Sciatic nerve (tissue), 2 donors: ENCODE results near the gene C1orf159. TPM values are rescaled to one million over a fixed set of nuclear protein-coding genes. Genes with fewer than 3 reads are reported as not detected.
"Not testable (repeated sequence)": the region's sequence is repeated elsewhere in the genome, so short reads cannot be mapped to it uniquely, and the experiment has no call there.

ENCODE experiments used
- ATAC-seq: fragments of 200-7000 bp; cut with Tn5 transposase; one replicate; pipeline ENCODE4 v1.9.1; 2020; ENCODE audit warnings: mild to moderate bottlenecking, moderate library complexity
- DNase-seq: peaks from one replicate; pipeline ENCODE4 v3.0.0-alpha.2; 2020; ENCODE audit warnings: low spot score
- intact Hi-C: fragments of 100-400 bp; cut with DNase I; formaldehyde crosslinking; loops from one replicate; pipeline ENCODE4 v1.14.2; 2022
- total RNA-seq: library from RNA; stranded (reverse); fragmentation: NEBNext Ultra II Directional; extraction: Animal tissue kit (Norgen Biotek cat#: 25700); gene quantifications from one replicate; pipeline ENCODE4 v1.2.1, GENCODE V29; 2021
- donor health status: DM: no; HTN: no; CAD: no.
- donor health status: DM: no; HTN: no; CAD: no.

C1orf159 gene
- total RNA-seq, 1 donor from 2014 or later, result 12.0 TPM

- peak; percentile 44 for DNase-seq
- no peak for ATAC-seq
- intact Hi-C loops, result no loop called here
Measured at GRCh38 chr1:1087351-1088028, 28.4 kb downstream of the C1orf159 start.

- ATAC-seq (no peak), DNase-seq (no peak)
- intact Hi-C loops, result no loop called here
Measured at GRCh38 chr1:1086911-1087341, 29.0 kb downstream of the C1orf159 start.

- intact Hi-C loops, result no loop called here
- ATAC-seq (no peak), DNase-seq (peak; percentile 55)
Measured at GRCh38 chr1:1085911-1086841, 29.7 kb downstream of the C1orf159 start.

- ATAC-seq, result no peak
- intact Hi-C loops, result no loop called here
- DNase-seq, result peak; percentile 48
Measured at GRCh38 chr1:1085171-1085841, 30.6 kb downstream of the C1orf159 start.

GRCh38 chr1:1084372-1085170 is 31.3 kb downstream of the C1orf159 start:
- DNase-seq (peak; percentile 50), ATAC-seq (no peak)

GRCh38 chr1:1083416-1084371 is 32.2 kb downstream of the C1orf159 start:
- DNase-seq (no peak), ATAC-seq (no peak)
- intact Hi-C loops, result no loop called here

More at GRCh38 chr1:1084372-1085170, 31.3 kb downstream of the C1orf159 start:
- intact Hi-C loops, result no loop called here

- ATAC-seq (no peak), DNase-seq (no peak)
- intact Hi-C loops, result no loop called here
Measured at GRCh38 chr1:1082776-1083415, 33.0 kb downstream of the C1orf159 start.

- DNase-seq (no peak), ATAC-seq (no peak)
- intact Hi-C loops, result no loop called here
Measured at GRCh38 chr1:1082239-1082775, 33.6 kb downstream of the C1orf159 start.

GRCh38 chr1:1081311-1082238 is 34.3 kb downstream of the C1orf159 start:
- intact Hi-C loops, result no loop called here
- DNase-seq, result no peak

GRCh38 chr1:1080951-1081310 is 35.0 kb downstream of the C1orf159 start:
- ATAC-seq, result no peak
- intact Hi-C loops, result no loop called here
- DNase-seq, result no peak

More at GRCh38 chr1:1081311-1082238, 34.3 kb downstream of the C1orf159 start:
- no peak for ATAC-seq

GRCh38 chr1:1080122-1080757 is 35.6 kb downstream of the C1orf159 start:
- ATAC-seq, result peak; percentile 76
- no peak for DNase-seq
- intact Hi-C loops, result no loop called here

- peak; percentile 63 for ATAC-seq
Measured at GRCh38 chr1:1079408-1080121, 36.3 kb downstream of the C1orf159 start.

GRCh38 chr1:1077396-1077795 is 38.5 kb downstream of the C1orf159 start:
- intact Hi-C loops, DNase-seq, ATAC-seq: not testable (repeated sequence)

More at GRCh38 chr1:1079408-1080121, 36.3 kb downstream of the C1orf159 start:
- DNase-seq, result no peak
- intact Hi-C loops, result no loop called here

- DNase-seq (no peak), ATAC-seq (no peak)
- intact Hi-C loops, result no loop called here
Measured at GRCh38 chr1:1075148-1075935, 40.5 kb downstream of the C1orf159 start.
